GM23338 (cell line): ENCODE results near the gene SLU7. TPM values are rescaled to one million over a fixed set of nuclear protein-coding genes. Genes with fewer than 3 reads are reported as not detected.

Source experiments
- ATAC-seq: fragments of 200-7000 bp; cut with Tn5 transposase; 3 replicates; pipeline ENCODE4 v1.9.1; 2020
- DNase-seq: peaks from one replicate; pipeline ENCODE4 v3.0.0-alpha.2; 2015; ENCODE audit warnings: low spot score
- H2AFZ ChIP-seq: fragments of 200-600 bp; sonication (generic); 2 replicates; pipeline ENCODE4 v1.8.0; 2016; ENCODE audit warnings: antibody characterized with exemption, mild to moderate bottlenecking, moderate library complexity
- H3F3A ChIP-seq: fragments of 200-600 bp; sonication (generic); replicated peaks from 2 replicates; pipeline ENCODE4 v1.8.0; 2017; ENCODE audit warnings: antibody characterized with exemption, mixed run types, low read depth
- H3K27ac ChIP-seq: fragments of 200-600 bp; sonication (generic); 2 replicates; pipeline ENCODE4 v1.6.1; 2016; ENCODE audit warnings: low read depth
- H3K27me3 ChIP-seq: fragments of 200-600 bp; sonication (generic); 2 replicates; pipeline ENCODE4 v1.8.0; 2016; ENCODE audit warnings: mild to moderate bottlenecking, mixed run types, moderate library complexity; ENCODE audit not compliant: insufficient read depth
- H3K36me3 ChIP-seq: fragments of 200-600 bp; sonication (generic); 2 replicates; pipeline ENCODE4 v1.8.0; 2016; ENCODE audit warnings: mild to moderate bottlenecking; ENCODE audit not compliant: insufficient read depth
- H3K4me1 ChIP-seq: fragments of 200-600 bp; sonication (generic); 2 replicates; pipeline ENCODE4 v1.8.0; 2016; ENCODE audit warnings: mild to moderate bottlenecking, moderate library complexity; ENCODE audit not compliant: insufficient read depth
- H3K4me2 ChIP-seq: fragments of 200-600 bp; sonication (generic); 2 replicates; pipeline ENCODE4 v1.7.1; 2017; ENCODE audit warnings: mixed run types
- H3K4me3 ChIP-seq: fragments of 200-600 bp; sonication (generic); 2 replicates; pipeline ENCODE4 v1.6.1; 2016; ENCODE audit warnings: mixed run types
- H3K79me2 ChIP-seq: fragments of 200-600 bp; sonication (generic); replicated peaks from 2 replicates; pipeline ENCODE4 v1.8.0; 2017; ENCODE audit warnings: mild to moderate bottlenecking; ENCODE audit not compliant: insufficient read depth
- H3K9me2 ChIP-seq: fragments of 200-600 bp; sonication (generic); 2 replicates; pipeline ENCODE4 v1.8.0; 2017; ENCODE audit not compliant: insufficient read depth
- H4K20me1 ChIP-seq: fragments of 200-600 bp; sonication (generic); replicated peaks from 2 replicates; pipeline ENCODE4 v1.8.0; 2017; ENCODE audit warnings: mild to moderate bottlenecking; ENCODE audit not compliant: insufficient read depth
- H3K27ac Mint-ChIP-seq: 2 replicates; pipeline ENCODE4 v1.8.0; 2020; ENCODE audit warnings: inconsistent platforms, mild to moderate bottlenecking, moderate library complexity, mixed read lengths
- H3K27me3 Mint-ChIP-seq: 3 replicates; pipeline ENCODE4 v1.8.0; 2022; ENCODE audit warnings: low read depth, mild to moderate bottlenecking, moderate library complexity, mixed read lengths, inconsistent platforms; ENCODE audit not compliant: insufficient read depth, poor library complexity
- H3K36me3 Mint-ChIP-seq: 3 replicates; pipeline ENCODE4 v1.8.0; 2021; ENCODE audit warnings: low read depth, mild to moderate bottlenecking, inconsistent platforms, moderate library complexity, mixed read lengths
- H3K4me1 Mint-ChIP-seq: 3 replicates; pipeline ENCODE4 v1.8.0; 2020; ENCODE audit warnings: mild to moderate bottlenecking, inconsistent platforms, mixed read lengths
- H3K4me3 Mint-ChIP-seq: 3 replicates; pipeline ENCODE4 v1.8.0; 2021; ENCODE audit warnings: moderate library complexity, mild to moderate bottlenecking, inconsistent platforms, mixed read lengths
- H3K9me3 Mint-ChIP-seq: 3 replicates; pipeline ENCODE4 v1.8.0; 2020; ENCODE audit warnings: moderate library complexity, mild to moderate bottlenecking, inconsistent platforms, mixed read lengths
- CREB1 ChIP-seq: fragments of 250-450 bp; sonication (Bioruptor Pico); IDR thresholded peaks from 2 replicates; pipeline ENCODE4 v1.5.0; 2020; ENCODE audit warnings: low read depth, mild to moderate bottlenecking, moderate library complexity
- CTCF ChIP-seq, 2 experiments: fragments of 200-600 bp in 1 of 2; sonication (generic) in 1 of 2; conservative IDR thresholded peaks; 2 replicates each; pipeline versions ENCODE4 v1.5.1 to v1.6.1; 2016 to 2017; ENCODE audit warnings: antibody characterized with exemption in 2 of 2, low read depth in 2 of 2, mild to moderate bottlenecking in 2 of 2, moderate library complexity in 1 of 2
- EZH2 ChIP-seq: fragments of 200-600 bp; sonication (generic); IDR thresholded peaks from one replicate; pipeline ENCODE4 v1.8.0; 2017; ENCODE audit warnings: antibody characterized with exemption, mild to moderate bottlenecking, low read depth; ENCODE audit not compliant: unreplicated experiment
- EZH2phosphoT487 ChIP-seq: fragments of 200-600 bp; sonication (generic); IDR thresholded peaks from one replicate; pipeline ENCODE4 v1.8.1; 2018; ENCODE audit warnings: antibody characterized with exemption; ENCODE audit not compliant: unreplicated experiment
- JUNB ChIP-seq: IDR thresholded peaks from one replicate; pipeline ENCODE4 v1.6.1; 2016; ENCODE audit warnings: antibody characterized with exemption; ENCODE audit not compliant: unreplicated experiment
- NANOG ChIP-seq: IDR thresholded peaks from 2 replicates; pipeline ENCODE4 v1.6.1; 2016; ENCODE audit warnings: antibody characterized with exemption, borderline replicate concordance
- POLR2AphosphoS5 ChIP-seq: IDR thresholded peaks from 2 replicates; pipeline ENCODE4 v1.6.1; 2016; ENCODE audit warnings: antibody characterized with exemption, low read depth
- REST ChIP-seq: IDR thresholded peaks from one replicate; pipeline ENCODE4 v1.6.1; 2018; ENCODE audit warnings: antibody characterized with exemption; ENCODE audit not compliant: unreplicated experiment
- STAT1 ChIP-seq: IDR thresholded peaks from one replicate; pipeline ENCODE4 v1.6.1; 2016; ENCODE audit warnings: antibody characterized with exemption; ENCODE audit not compliant: unreplicated experiment
- ZNF114 ChIP-seq: fragments of 250-450 bp; sonication (Bioruptor Pico); IDR thresholded peaks from 2 replicates; pipeline ENCODE4 v1.5.0; 2020; ENCODE audit warnings: mild to moderate bottlenecking, moderate library complexity
- ZNF331 ChIP-seq: fragments of 250-450 bp; sonication (Bioruptor Pico); IDR thresholded peaks from 2 replicates; pipeline ENCODE4 v1.5.0; 2020; ENCODE audit warnings: low read depth, mild to moderate bottlenecking, moderate library complexity
- ZNF462 ChIP-seq: fragments of 250-450 bp; sonication (Bioruptor Pico); IDR thresholded peaks from 2 replicates; pipeline ENCODE4 v1.5.0; 2020; ENCODE audit warnings: mild to moderate bottlenecking, moderate library complexity
- polyA plus RNA-seq: library from polyadenylated mRNA; unstranded; fragments of >200 nt; fragmentation: Nextera tagmentation; extraction: Ambion mirVana; gene quantifications from 2 replicates; pipeline ENCODE4 v1.2.1, GENCODE V29; 2016
- total RNA-seq: library from RNA; depleted of rRNA; stranded (reverse); fragments of >200 nt; shearing (Covaris generic); gene quantifications from 2 replicates; pipeline ENCODE4 v1.2.3, GENCODE V29; 2014

The SLU7 gene
- total and polyA plus RNA-seq, 2 experiments from 2014 or later: 27.0 to 47.5 TPM

GRCh38 chr5:160352308-160352707 is 66.6 kb downstream of the SLU7 start:
- no peaks in the 10 kb centered on the region for H3K4me1 ChIP-seq
- H3K79me2 ChIP-seq: no peaks in the 10 kb centered on the region
- H3K27ac ChIP-seq: no peak overlapping the region
- no peaks in the 10 kb centered on the region; the same call in 2 of the 3 replicates for H3K36me3 Mint-ChIP-seq
- H3K36me3 ChIP-seq: no peaks in the 10 kb centered on the region
- H3K27me3 Mint-ChIP-seq: peaks cover 5% of the 10 kb centered on the region
- H3K9me2 ChIP-seq: no peaks in the 10 kb centered on the region
- H3F3A ChIP-seq: no peaks in the 10 kb centered on the region
- H3K4me2 ChIP-seq: no peak overlapping the region
- DNase-seq (no peak), ATAC-seq (no peak)
- 0 out of 2 replicates have a peak overlapping the region, but pooled peaks have one; percentile 32 for H2AFZ ChIP-seq
- H3K27me3 ChIP-seq: no peaks in the 10 kb centered on the region
- no peak overlapping the region for H3K4me3 Mint-ChIP-seq
- H3K4me1 Mint-ChIP-seq: peaks cover 14% of the 10 kb centered on the region
- no peaks in the 10 kb centered on the region for H4K20me1 ChIP-seq
- no peak overlapping the region for H3K4me3 ChIP-seq
- no peaks in the 10 kb centered on the region for H3K9me3 Mint-ChIP-seq
- H3K27ac Mint-ChIP-seq: no peak overlapping the region
- TF ChIP-seq NANOG (no peak), JUNB (no peak), EZH2 (no peak), POLR2AphosphoS5 (no peak), ZNF114 (CRISPR knock-in tag) (no peak), STAT1 (no peak), EZH2phosphoT487 (no peak), ZNF331 (CRISPR knock-in tag) (no peak), CREB1 (CRISPR knock-in tag) (no peak), REST (no peak), ZNF462 (no peak), CTCF (conservative IDR thresholded peaks at IDR 0.05; ENCODE audit: low read depth in 2 of 2) (no peak)
